SK-N-SH (cell line): ENCODE data around the gene LTF. TPM values are rescaled to one million over a fixed set of nuclear protein-coding genes. Genes with fewer than 3 reads are reported as not detected.
"Not testable (repeated sequence)": the region's sequence is repeated elsewhere in the genome, so short reads cannot be mapped to it uniquely, and the experiment has no call there.

Experiments
- CTCF ChIA-PET: fragments of 300-600, 350-600 bp; formaldehyde crosslinking; extraction: SDS; loops from one replicate; lab custom pipeline; 2021; lab: Yijun Ruan, JAX
- POLR2A ChIA-PET: fragments of 350-600 bp; sonication (Branson Sonifier 250); formaldehyde crosslinking; extraction: SDS; loops from one replicate; lab custom pipeline; 2020; ENCODE audit warnings: antibody characterized with exemption, inconsistent platforms; lab: Yijun Ruan, JAX
- DNase-seq: peaks from one replicate; pipeline ENCODE4 v3.0.0; 2012
- H2AFZ ChIP-seq: fragments of 200-600 bp; sonication (generic); 2 replicates; pipeline ENCODE4 v1.8.1; 2016; ENCODE audit warnings: antibody characterized with exemption, mild to moderate bottlenecking, low read depth
- H3F3A ChIP-seq: fragments of 200-600 bp; sonication (generic); replicated peaks from 2 replicates; pipeline ENCODE3; 2016; ENCODE audit warnings: antibody characterized with exemption, mild to moderate bottlenecking; ENCODE audit not compliant: insufficient read depth
- H3K27ac ChIP-seq, 2 experiments: fragments of 200-500 bp in 1 of 2; fragments of 200-600 bp in 1 of 2; sonication (Bioruptor generic) in 1 of 2; sonication (generic), shearing (Covaris generic) in 1 of 2; 2 replicates each; pipeline versions ENCODE4 v1.5.1 to v1.6.1; 2014 to 2016; ENCODE audit warnings: low read depth in 2 of 2, inconsistent platforms in 1 of 2, low read length in 1 of 2, mild to moderate bottlenecking in 1 of 2, mixed read lengths in 1 of 2
- H3K27me3 ChIP-seq: fragments of 200-600 bp; sonication (generic), shearing (Covaris generic); 2 replicates; pipeline ENCODE4 v1.6.1; 2016; ENCODE audit warnings: mixed run types; ENCODE audit not compliant: insufficient read depth
- H3K36me3 ChIP-seq, 2 experiments: fragments of 200-500 bp in 1 of 2; fragments of 200-600 bp in 1 of 2; sonication (Bioruptor generic) in 1 of 2; sonication (generic) in 1 of 2; replicated peaks in 1 of 2; 2 replicates each; pipeline versions ENCODE3 to v1.5.1; 2014 to 2016; ENCODE audit warnings: low read length in 1 of 2, mild to moderate bottlenecking in 1 of 2; ENCODE audit not compliant: insufficient read depth in 2 of 2, control insufficient read depth in 1 of 2
- H3K4me1 ChIP-seq, 2 experiments: fragments of 200-500 bp in 1 of 2; fragments of 200-600 bp in 1 of 2; sonication (Bioruptor generic) in 1 of 2; sonication (generic), shearing (Covaris generic) in 1 of 2; 2 replicates each; pipeline versions ENCODE4 v1.5.1 to v1.6.1; 2014 to 2016; ENCODE audit warnings: low read depth in 1 of 2, low read length in 1 of 2, mixed run types in 1 of 2; ENCODE audit not compliant: insufficient read depth in 2 of 2, control insufficient read depth in 1 of 2
- H3K4me2 ChIP-seq: fragments of 200-600 bp; sonication (generic), shearing (Covaris generic); 2 replicates; pipeline ENCODE4 v1.6.1; 2017; ENCODE audit warnings: mixed run types
- H3K4me3 ChIP-seq, 2 experiments: fragments of 200-500 bp in 1 of 2; fragments of 200-600 bp in 1 of 2; sonication (Bioruptor generic) in 1 of 2; sonication (generic), shearing (Covaris generic) in 1 of 2; 2 replicates each; pipeline versions ENCODE4 v1.5.1 to v1.8.1; 2014 to 2016; ENCODE audit warnings: low read depth in 2 of 2, inconsistent platforms in 1 of 2, low read length in 1 of 2, mild to moderate bottlenecking in 1 of 2, mixed read lengths in 1 of 2, moderate library complexity in 1 of 2
- H3K79me2 ChIP-seq: fragments of 200-600 bp; sonication (generic); 2 replicates; pipeline ENCODE4 v1.8.1; 2017; ENCODE audit warnings: mild to moderate bottlenecking; ENCODE audit not compliant: insufficient read depth
- H3K9ac ChIP-seq: fragments of 200-600 bp; sonication (generic); 2 replicates; pipeline ENCODE4 v1.6.1; 2017; ENCODE audit warnings: mixed run types
- H3K9me2 ChIP-seq: fragments of 200-600 bp; sonication (generic); 2 replicates; pipeline ENCODE4 v1.6.1; 2017; ENCODE audit warnings: mixed run types
- H3K9me3 ChIP-seq: fragments of 200-600 bp; sonication (generic); 2 replicates; pipeline ENCODE4 v1.6.1; 2017; ENCODE audit warnings: mixed run types, mild to moderate bottlenecking, moderate library complexity
- H4K20me1 ChIP-seq: fragments of 200-600 bp; sonication (generic); 2 replicates; pipeline ENCODE4 v1.6.1; 2017; ENCODE audit warnings: mild to moderate bottlenecking, mixed run types; ENCODE audit not compliant: insufficient read depth
- ELF1 ChIP-seq: IDR thresholded peaks from 2 replicates; pipeline ENCODE4 v1.4.0; 2012
- EZH2phosphoT487 ChIP-seq: fragments of 200-600 bp; sonication (generic); IDR thresholded peaks from 2 replicates; pipeline ENCODE4 v1.6.1; 2017; ENCODE audit warnings: low read depth, mixed run types, mild to moderate bottlenecking, antibody characterized with exemption, moderate library complexity, borderline replicate concordance
- FOXM1 ChIP-seq: IDR thresholded peaks from 2 replicates; pipeline ENCODE4 v1.4.0; 2012; ENCODE audit warnings: low read depth, mild to moderate bottlenecking
- GATA2 ChIP-seq: sonication (generic); formaldehyde crosslinking; IDR thresholded peaks from 2 replicates; pipeline ENCODE4 v1.5.0; 2020; ENCODE audit warnings: mild to moderate bottlenecking, missing genetic modification reagents
- MAX ChIP-seq: IDR thresholded peaks from 2 replicates; pipeline ENCODE4 v1.4.0; 2012; ENCODE audit warnings: low read depth
- MEF2A ChIP-seq: IDR thresholded peaks from 2 replicates; pipeline ENCODE4 v1.4.0; 2012; ENCODE audit warnings: low read depth, borderline replicate concordance
- MXI1 ChIP-seq: IDR thresholded peaks from 2 replicates; pipeline ENCODE4 v1.6.1; 2012; ENCODE audit warnings: mild to moderate bottlenecking, low read depth, low read length, improper control_type of control experiment
- NRF1 ChIP-seq: IDR thresholded peaks from 2 replicates; pipeline ENCODE4 v1.6.1; 2012; ENCODE audit warnings: low read depth, mild to moderate bottlenecking, low read length
- PBX3 ChIP-seq: IDR thresholded peaks from 2 replicates; pipeline ENCODE4; 2012
- POLR2AphosphoS5 ChIP-seq: IDR thresholded peaks from 2 replicates; pipeline ENCODE4 v1.6.1; 2012; ENCODE audit warnings: low read depth, low read length
- RCOR1 ChIP-seq: fragments of 150-350 bp; IDR thresholded peaks from 2 replicates; pipeline ENCODE4 v1.6.1; 2017; ENCODE audit warnings: antibody characterized with exemption, low read length
- SIN3A ChIP-seq: IDR thresholded peaks from 2 replicates; pipeline ENCODE4 v1.6.1; 2012; ENCODE audit warnings: low read depth, mild to moderate bottlenecking, low read length, moderate library complexity, borderline replicate concordance
- SMC3 ChIP-seq: IDR thresholded peaks from 2 replicates; pipeline ENCODE4 v1.6.1; 2012; ENCODE audit warnings: low read depth, low read length, improper control_type of control experiment
- TCF12 ChIP-seq: IDR thresholded peaks from 2 replicates; pipeline ENCODE4 v1.4.0; 2012
- TEAD4 ChIP-seq: IDR thresholded peaks from 2 replicates; pipeline ENCODE4 v1.4.0; 2012; ENCODE audit warnings: mild to moderate bottlenecking, borderline replicate concordance; ENCODE audit not compliant: insufficient read depth
- USF1 ChIP-seq: IDR thresholded peaks from 2 replicates; pipeline ENCODE4 v1.4.0; 2012; ENCODE audit warnings: low read depth, borderline replicate concordance
- YY1 ChIP-seq: IDR thresholded peaks from 2 replicates; pipeline ENCODE4 v1.4.0; 2012; ENCODE audit warnings: low read depth, mild to moderate bottlenecking
- ZBTB33 ChIP-seq: IDR thresholded peaks from 2 replicates; pipeline ENCODE4 v1.4.0; 2012; ENCODE audit warnings: low read depth, borderline replicate concordance
- WGBS: methylation state at CpG from one replicate; pipeline ENCODE4 v1.1.6; 2017; ENCODE audit warnings: low lambda C conversion rate; 5-methylcytosine and 5-hydroxymethylcytosine counted together
- polyA plus RNA-seq, 3 experiments: library from polyadenylated mRNA; depleted of rRNA; stranded (reverse); fragments of >200 nt; gene quantifications; 2 replicates each; pipeline ENCODE4 v1.2.3, GENCODE V29; 2012

LTF gene
- polyA plus RNA-seq, 1 of the 3 experiments (the other 2 are of a cell fraction) = not detected

- no peaks in the 10 kb centered on the region for H4K20me1 ChIP-seq
- no peaks in the 10 kb centered on the region for H3K27me3 ChIP-seq
- no peak overlapping the region for H3K9ac ChIP-seq
- 5% methylated on average over 1 of the region's 1 CpG for WGBS
- H2AFZ ChIP-seq = no peak overlapping the region
- no peak overlapping the region for H3K4me3 ChIP-seq
- no peak overlapping the region for H3K27ac ChIP-seq
- no peak for DNase-seq
- no peaks in the 10 kb centered on the region for H3K36me3 ChIP-seq
- H3K9me2 ChIP-seq = no peaks in the 10 kb centered on the region
- TF ChIP-seq NRF1 = no peak
- no peak for TF ChIP-seq SIN3A
- TF ChIP-seq MEF2A = no peak
- no peak for TF ChIP-seq TEAD4
- no peak for TF ChIP-seq USF1
- no peak for TF ChIP-seq PBX3
- no peak for TF ChIP-seq SMC3
- TF ChIP-seq MAX = no peak
- no peak for TF ChIP-seq GATA2
- TF ChIP-seq ELF1 = no peak
- TF ChIP-seq YY1 = no peak
- TF ChIP-seq FOXM1 = no peak
- no peak for TF ChIP-seq EZH2phosphoT487
- TF ChIP-seq MXI1 = no peak
- no peak for TF ChIP-seq RCOR1
- no peak for TF ChIP-seq TCF12
- no peak for TF ChIP-seq POLR2AphosphoS5
- no peak for TF ChIP-seq ZBTB33
- TF ChIP-seq, all 33 proteins: peak for 0
- no peaks in the 10 kb centered on the region for H3K79me2 ChIP-seq
- no peaks in the 10 kb centered on the region for H3K4me1 ChIP-seq
- no peaks in the 10 kb centered on the region for H3F3A ChIP-seq
- H3K9me3 ChIP-seq = 0 out of 2 replicates have a peak, but pooled peaks cover 3% of the 10 kb centered on the region
- H3K4me2 ChIP-seq = no peak overlapping the region
- CTCF ChIA-PET = interaction anchor here (0.9 kb wide), 1 partner anchor 8 kb away, joined by 3 read pairs; no protein-coding TSS in a partner anchor
- POLR2A ChIA-PET = no interaction called here
Observed at GRCh38 chr3:46433841-46434240, 30.9 kb downstream of the LTF start.

GRCh38 chr3:46433118-46433517 lies 31.6 kb downstream of the LTF start:
- H3K36me3 ChIP-seq, H3K4me2 ChIP-seq, H3K9ac ChIP-seq, H3K27me3 ChIP-seq, H3K79me2 ChIP-seq, H3K9me2 ChIP-seq, CTCF ChIA-PET, DNase-seq, H4K20me1 ChIP-seq, H3K4me1 ChIP-seq, H3F3A ChIP-seq, H3K27ac ChIP-seq, H3K9me3 ChIP-seq, H3K4me3 ChIP-seq, H2AFZ ChIP-seq, POLR2A ChIA-PET: not testable (repeated sequence)
- WGBS = 15% methylated on average over 4 of the region's 4 CpGs

- H3K9me2 ChIP-seq, H3K4me2 ChIP-seq, DNase-seq, H3K27ac ChIP-seq, H3K4me3 ChIP-seq, POLR2A ChIA-PET, H2AFZ ChIP-seq, H3K79me2 ChIP-seq, H3K4me1 ChIP-seq, CTCF ChIA-PET, H4K20me1 ChIP-seq, H3K9ac ChIP-seq, H3F3A ChIP-seq, H3K9me3 ChIP-seq, H3K27me3 ChIP-seq, H3K36me3 ChIP-seq: not testable (repeated sequence)
- WGBS = 23% methylated on average over 5 of the region's 5 CpGs
Observed at GRCh38 chr3:46431905-46432304, 32.8 kb downstream of the LTF start.
